Osteoblast (primary cell): Measurements from ENCODE around the gene RBM26. TPM values are rescaled to one million over a fixed set of nuclear protein-coding genes. Genes with fewer than 3 reads are reported as not detected.

ENCODE experiments used
- DNase-seq: peaks from one replicate; pipeline ENCODE4 v3.0.0; 2011; ENCODE audit warnings: low spot score, mixed read lengths; ENCODE audit not compliant: insufficient read length; ENCODE audit errors: missing footprints
- H2AFZ ChIP-seq: 2 replicates; pipeline ENCODE4 v1.6.0; 2011; ENCODE audit warnings: mild to moderate bottlenecking, low read length
- H3K27ac ChIP-seq: 2 replicates; pipeline ENCODE4 v1.5.1; 2011; ENCODE audit warnings: mild to moderate bottlenecking, low read depth, low read length, moderate library complexity
- H3K27me3 ChIP-seq: 2 replicates; pipeline ENCODE4 v1.6.0; 2012; ENCODE audit warnings: mild to moderate bottlenecking, control low read depth, inconsistent platforms, low read length, moderate library complexity; ENCODE audit not compliant: insufficient read depth
- H3K36me3 ChIP-seq: 2 replicates; pipeline ENCODE4 v1.5.1; 2011; ENCODE audit warnings: mild to moderate bottlenecking, low read length, control low read depth, moderate library complexity; ENCODE audit not compliant: insufficient read depth
- H3K4me1 ChIP-seq: 2 replicates; pipeline ENCODE4 v1.5.1; 2011; ENCODE audit warnings: mild to moderate bottlenecking, low read length, control low read depth, moderate library complexity; ENCODE audit not compliant: insufficient read depth
- H3K4me2 ChIP-seq: 2 replicates; pipeline ENCODE4 v1.6.0; 2011; ENCODE audit warnings: mild to moderate bottlenecking, low read length; ENCODE audit not compliant: insufficient read depth
- H3K4me3 ChIP-seq: fragments of 200-600 bp; sonication (generic); 3 replicates; pipeline ENCODE4 v1.5.1; 2012; ENCODE audit warnings: mild to moderate bottlenecking, low read length, inconsistent platforms; ENCODE audit not compliant: insufficient read depth
- H3K79me2 ChIP-seq: 2 replicates; pipeline ENCODE4 v1.6.0; 2012; ENCODE audit warnings: mild to moderate bottlenecking, low read length, control low read depth, inconsistent platforms; ENCODE audit not compliant: insufficient read depth
- H3K9me3 ChIP-seq: 2 replicates; pipeline ENCODE4 v1.5.1; 2011; ENCODE audit warnings: low read depth, low read length, control low read depth
- H4K20me1 ChIP-seq: 2 replicates; pipeline ENCODE4 v1.6.0; 2012; ENCODE audit warnings: mild to moderate bottlenecking, low read length, control low read depth; ENCODE audit not compliant: insufficient read depth
- total RNA-seq: library from RNA; depleted of rRNA; stranded (reverse); fragments of >200 nt; gene quantifications from 2 replicates; pipeline ENCODE4 v1.2.3, GENCODE V29; 2012
- TF ChIP-seq, protein P1 (sequence below): IDR thresholded peaks from 2 replicates; pipeline ENCODE4 v1.5.1; 2011; ENCODE audit warnings: mild to moderate bottlenecking, low read depth, low read length, moderate library complexity; ENCODE audit errors: extremely low read depth

RBM26 gene
- total RNA-seq, 1 donor = 35.5 TPM

DNA sequence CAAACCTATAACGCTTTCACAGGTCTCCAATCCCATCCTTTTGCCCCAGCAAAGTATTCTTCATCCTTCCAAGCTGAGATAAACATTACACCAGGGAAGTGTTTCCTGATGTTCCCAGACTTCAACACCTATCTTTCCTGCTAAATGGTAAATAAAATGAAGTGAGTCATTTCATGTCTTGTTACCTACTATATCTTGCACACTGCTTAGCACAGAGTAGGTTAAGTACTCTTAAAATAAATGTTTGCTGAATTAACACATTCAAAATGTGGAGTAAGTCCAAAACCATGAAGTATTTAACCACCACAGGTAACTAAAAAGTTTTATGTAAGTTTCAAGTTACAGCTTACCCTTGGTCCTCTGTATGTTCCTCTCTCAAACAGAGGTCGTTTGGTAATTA lies 3.4 kb downstream of the RBM26 start:
- Histone ChIP-seq H2AFZ (no peak overlapping the region), H3K4me2 (peak overlapping the region; percentile 95)

DNA sequence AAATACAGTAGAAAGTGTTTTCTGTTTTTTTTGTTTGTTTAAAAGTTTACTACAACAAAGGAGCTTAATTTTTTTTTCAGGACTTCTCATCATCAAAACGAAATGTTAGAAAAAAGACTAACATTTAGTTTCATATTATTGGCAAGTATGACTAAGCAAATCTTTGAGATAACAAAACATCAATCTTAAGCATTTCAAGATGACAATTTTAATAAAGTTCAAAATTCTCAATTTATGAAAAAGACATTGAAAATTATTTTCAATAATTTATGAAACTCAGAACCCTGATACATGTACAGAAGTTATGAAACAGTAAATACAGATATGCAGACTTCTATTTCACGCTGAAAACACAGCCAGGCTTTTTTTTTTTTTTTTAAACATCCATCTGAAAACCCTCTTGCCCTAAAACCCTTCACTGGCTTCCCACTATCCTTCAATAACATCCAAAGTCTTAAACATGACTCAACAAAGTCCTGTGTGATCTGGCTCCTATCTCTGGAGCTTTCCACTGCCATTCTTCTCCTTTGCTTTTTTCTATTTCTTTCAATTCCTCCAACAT lies 3.9 kb downstream of the RBM26 start:
- Histone ChIP-seq H3K27ac (no peak overlapping the region), H3K36me3 (peaks cover 10% of the 10 kb centered on the region), H3K9me3 (no peaks in the 10 kb centered on the region), H3K4me3 (no peak overlapping the region), H3K79me2 (peaks cover 97% of the 10 kb centered on the region), H4K20me1 (peaks cover 42% of the 10 kb centered on the region), H2AFZ (no peak overlapping the region), H3K4me1 (peaks cover 35% of the 10 kb centered on the region), H3K4me2 (peak overlapping the region; percentile 95), H3K27me3 (no peaks in the 10 kb centered on the region)
- TF ChIP-seq, protein P1, sequence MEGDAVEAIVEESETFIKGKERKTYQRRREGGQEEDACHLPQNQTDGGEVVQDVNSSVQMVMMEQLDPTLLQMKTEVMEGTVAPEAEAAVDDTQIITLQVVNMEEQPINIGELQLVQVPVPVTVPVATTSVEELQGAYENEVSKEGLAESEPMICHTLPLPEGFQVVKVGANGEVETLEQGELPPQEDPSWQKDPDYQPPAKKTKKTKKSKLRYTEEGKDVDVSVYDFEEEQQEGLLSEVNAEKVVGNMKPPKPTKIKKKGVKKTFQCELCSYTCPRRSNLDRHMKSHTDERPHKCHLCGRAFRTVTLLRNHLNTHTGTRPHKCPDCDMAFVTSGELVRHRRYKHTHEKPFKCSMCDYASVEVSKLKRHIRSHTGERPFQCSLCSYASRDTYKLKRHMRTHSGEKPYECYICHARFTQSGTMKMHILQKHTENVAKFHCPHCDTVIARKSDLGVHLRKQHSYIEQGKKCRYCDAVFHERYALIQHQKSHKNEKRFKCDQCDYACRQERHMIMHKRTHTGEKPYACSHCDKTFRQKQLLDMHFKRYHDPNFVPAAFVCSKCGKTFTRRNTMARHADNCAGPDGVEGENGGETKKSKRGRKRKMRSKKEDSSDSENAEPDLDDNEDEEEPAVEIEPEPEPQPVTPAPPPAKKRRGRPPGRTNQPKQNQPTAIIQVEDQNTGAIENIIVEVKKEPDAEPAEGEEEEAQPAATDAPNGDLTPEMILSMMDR = no peak
- DNase-seq = no peak

More for the DNA sequence above, 3.4 kb downstream of the RBM26 start:
- peaks cover 42% of the 10 kb centered on the region for H4K20me1 ChIP-seq
- no peak overlapping the region for H3K4me3 ChIP-seq
- H3K27ac ChIP-seq = peak overlapping the region; percentile 18
- no peaks in the 10 kb centered on the region for H3K27me3 ChIP-seq
- TF ChIP-seq, protein P1 = no peak
- H3K4me1 ChIP-seq = peaks cover 37% of the 10 kb centered on the region
- no peak for DNase-seq
- H3K79me2 ChIP-seq = peaks cover 95% of the 10 kb centered on the region
- no peaks in the 10 kb centered on the region for H3K9me3 ChIP-seq
- H3K36me3 ChIP-seq = peaks cover 8% of the 10 kb centered on the region

DNA sequence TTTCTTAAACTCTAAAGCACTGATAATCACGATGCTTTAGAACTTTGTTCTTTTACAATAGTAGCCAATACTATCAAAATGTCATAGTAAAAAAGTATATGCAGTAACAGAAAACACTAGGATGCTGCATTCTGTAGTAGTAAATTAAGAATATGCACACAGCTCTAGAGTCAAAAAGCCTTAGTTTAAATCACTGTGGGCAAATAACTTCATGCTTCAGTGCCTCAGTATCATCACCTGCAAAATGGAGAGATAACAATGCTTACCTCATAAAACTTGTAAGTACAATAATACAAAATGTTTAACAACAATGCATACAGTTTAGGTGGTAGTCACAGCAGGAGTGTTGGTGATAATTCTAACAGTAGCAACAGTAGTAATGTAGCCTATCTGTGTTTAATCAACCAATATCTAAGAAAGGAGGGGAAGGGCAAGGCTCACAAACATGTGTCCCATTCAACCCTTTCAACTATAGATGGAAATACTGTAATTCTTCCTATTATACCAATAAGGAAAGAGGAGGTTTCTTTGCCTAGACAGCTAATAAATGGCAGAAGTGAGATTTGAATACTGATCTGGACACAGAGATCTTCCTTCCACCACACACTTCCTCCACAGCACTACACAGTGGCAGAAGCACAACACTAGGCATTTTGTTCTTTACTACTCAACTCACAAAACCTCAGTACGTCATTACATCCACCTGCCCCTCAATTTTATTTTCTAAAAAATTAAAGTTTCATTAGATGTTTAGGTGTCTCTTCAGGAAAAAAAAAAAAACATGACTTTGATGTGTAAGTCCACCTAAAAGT lies 4.6 kb downstream of the RBM26 start:
- Histone ChIP-seq H2AFZ (no peak overlapping the region), H3K27me3 (no peaks in the 10 kb centered on the region), H3K4me1 (peaks cover 28% of the 10 kb centered on the region), H3K4me3 (no peak overlapping the region), H3K36me3 (peaks cover 17% of the 10 kb centered on the region), H3K79me2 (peaks cover 97% of the 10 kb centered on the region), H3K9me3 (no peaks in the 10 kb centered on the region), H4K20me1 (peaks cover 42% of the 10 kb centered on the region), H3K4me2 (no peak overlapping the region), H3K27ac (peak overlapping the region; percentile 16)
- no peak for DNase-seq
- TF ChIP-seq, protein P1 = no peak

DNA sequence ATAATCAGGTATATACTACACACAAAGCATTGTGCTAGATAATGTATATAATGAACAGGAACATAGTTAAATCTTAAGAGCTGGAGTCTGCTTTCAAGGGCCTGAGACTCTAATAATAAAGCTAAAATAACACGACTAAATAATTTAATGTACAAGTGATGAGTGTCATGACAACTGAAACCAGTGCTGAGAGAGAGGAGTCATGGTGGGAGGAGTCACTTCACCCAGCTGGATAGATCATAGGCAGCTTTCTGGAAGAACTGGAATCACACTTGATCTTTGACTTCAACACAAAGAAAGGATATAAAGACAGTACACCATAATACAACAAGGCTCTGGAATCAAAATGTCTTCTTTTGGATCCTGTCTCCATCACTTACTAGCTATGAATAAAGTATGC lies 7.1 kb downstream of the RBM26 start:
- Histone ChIP-seq H3K79me2 (peaks cover 97% of the 10 kb centered on the region), H3K36me3 (peaks cover 19% of the 10 kb centered on the region), H2AFZ (no peak overlapping the region), H4K20me1 (peaks cover 46% of the 10 kb centered on the region), H3K9me3 (no peaks in the 10 kb centered on the region), H3K4me2 (no peak overlapping the region), H3K4me1 (peaks cover 16% of the 10 kb centered on the region), H3K4me3 (no peak overlapping the region), H3K27ac (peak overlapping the region; percentile 47), H3K27me3 (no peaks in the 10 kb centered on the region)
- TF ChIP-seq, protein P1 = no peak
- no peak for DNase-seq
